GM10847 (cell line): ENCODE measurements around the gene UQCC3.
A peak's percentile ranks its signal among the peaks of the same experiment; 100 is the strongest.

Experiments used
- POLR2A ChIP-seq: IDR thresholded peaks from 2 replicates; pipeline ENCODE4 v1.6.1; 2011; ENCODE audit not compliant: insufficient read length; ENCODE audit errors: extremely low read depth

The UQCC3 gene

GRCh38 chr11:62656796-62657429 is 14.6 kb upstream of the UQCC3 start:
- no peak for TF ChIP-seq POLR2A

- no peak for TF ChIP-seq POLR2A
These were observed 6.9 kb upstream of the UQCC3 start for GRCh38 chr11:62664405-62665074.

GRCh38 chr11:62665075-62665598 is 6.3 kb upstream of the UQCC3 start, which contains the start of the genes C11orf98 and CSKMT:
Gene C11orf98 (minus strand): TSS chr11:62665210. CDS start chr11:62665169, 41 bp downstream.
Gene CSKMT (plus strand): TSS chr11:62665312. CDS start chr11:62665880, 568 bp downstream.
- peak; percentile 99 for TF ChIP-seq POLR2A

- TF ChIP-seq POLR2A: no peak
These were observed 5.7 kb upstream of the UQCC3 start for GRCh38 chr11:62665599-62666258.

GRCh38 chr11:62666259-62666926 is 5.1 kb upstream of the UQCC3 start:
- TF ChIP-seq POLR2A: peak; percentile 20

DNA sequence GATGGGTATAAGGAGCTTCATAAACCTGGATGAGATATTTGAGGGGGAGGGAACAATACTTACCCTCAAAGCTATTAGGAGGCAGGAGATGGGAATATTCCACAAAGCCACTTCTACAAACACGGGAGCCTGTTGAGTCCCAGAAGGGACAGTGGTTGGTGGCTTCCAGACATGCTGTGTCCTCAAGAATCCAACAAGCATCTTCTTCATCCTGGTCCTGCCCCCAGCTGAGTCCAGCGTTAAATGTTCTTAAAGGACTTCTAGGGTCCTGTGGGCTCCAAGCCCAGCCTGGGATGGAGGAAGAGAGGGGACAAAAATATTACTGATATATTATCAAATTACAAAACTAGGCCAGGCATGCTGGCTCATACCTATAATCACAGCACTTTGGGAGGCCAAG is 4.0 kb upstream of the UQCC3 start:
- TF ChIP-seq POLR2A: no peak

DNA sequence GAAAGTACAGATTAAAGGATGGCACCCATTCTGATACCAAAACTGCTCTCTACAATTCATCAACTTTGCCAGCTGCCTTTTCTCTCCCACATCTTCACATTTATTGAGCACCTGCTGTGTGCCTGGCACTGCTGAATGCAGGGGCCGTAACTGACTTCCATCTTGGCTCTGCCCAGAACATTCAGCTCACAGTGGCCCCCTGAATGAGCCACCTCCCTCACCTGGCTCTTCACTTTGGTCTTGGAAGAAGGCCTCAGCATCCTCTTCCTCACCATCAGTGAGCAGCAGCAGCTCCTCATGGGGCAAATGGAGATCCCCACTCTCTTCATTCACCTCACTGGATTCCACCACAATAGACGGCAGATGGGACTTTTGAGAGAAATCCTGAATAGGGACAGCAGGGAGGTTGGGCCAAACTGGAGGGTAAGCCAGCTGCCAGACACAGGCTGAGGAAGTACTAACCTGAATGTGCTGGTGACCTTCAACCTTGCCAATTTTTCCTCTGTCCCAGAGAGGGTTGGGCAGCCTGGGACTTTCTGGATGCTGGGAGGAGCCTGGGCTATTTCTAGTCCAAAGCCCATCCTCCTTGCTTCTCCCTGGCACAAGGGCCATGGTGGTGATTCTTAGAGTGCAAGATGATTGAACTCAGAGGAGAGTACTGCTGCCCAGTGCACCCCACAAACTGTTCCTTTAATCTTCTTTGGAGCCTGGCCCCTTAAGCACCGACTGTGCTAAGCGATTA is 1.9 kb upstream of the UQCC3 start:
- no peak for TF ChIP-seq POLR2A

GRCh38 chr11:62671236-62671607 is 251 bp upstream of the UQCC3 start:
- TF ChIP-seq POLR2A: no peak

- TF ChIP-seq POLR2A: no peak
These were observed 1.7 kb downstream of the UQCC3 start for GRCh38 chr11:62673196-62673525.

DNA sequence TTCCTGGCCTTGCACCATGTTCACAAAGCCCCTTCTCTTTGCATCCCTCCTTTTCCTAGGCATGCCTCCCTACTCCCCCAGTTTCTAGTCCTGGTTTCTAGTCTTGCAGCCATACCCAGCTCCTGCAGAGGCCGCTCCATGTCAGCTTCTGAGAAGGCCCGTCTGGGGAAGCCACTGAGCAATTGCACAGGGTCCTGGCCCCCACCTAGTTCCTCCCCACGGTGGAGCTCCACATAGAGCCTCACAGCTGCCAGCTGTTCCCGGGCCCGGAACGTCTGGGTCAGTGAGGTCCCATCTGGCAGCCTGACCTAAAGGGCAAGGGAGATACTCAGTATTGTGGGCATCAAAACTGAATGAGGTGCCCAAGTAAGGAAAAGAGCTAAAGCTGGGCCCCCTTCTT is 5.2 kb downstream of the UQCC3 start:
- no peak for TF ChIP-seq POLR2A

DNA sequence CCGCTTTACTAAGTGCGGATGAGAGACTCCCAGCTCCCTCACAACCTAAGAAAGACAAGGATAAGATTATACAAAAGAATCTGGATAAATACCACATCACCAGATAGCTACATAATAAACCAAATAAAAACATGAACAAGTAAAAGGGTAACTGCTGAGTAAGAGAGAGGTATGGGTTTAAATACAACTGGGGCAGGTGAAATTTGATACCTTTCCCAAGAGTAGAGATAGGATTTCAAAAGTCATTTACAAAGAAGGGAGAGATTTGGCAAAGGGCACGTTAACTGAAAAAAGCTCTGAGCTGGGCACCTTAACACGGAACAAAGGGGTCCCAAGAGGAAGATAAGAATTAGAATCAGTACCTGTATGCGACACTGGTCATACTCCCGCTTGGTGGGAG is 5.7 kb downstream of the UQCC3 start:
- no peak for TF ChIP-seq POLR2A

DNA sequence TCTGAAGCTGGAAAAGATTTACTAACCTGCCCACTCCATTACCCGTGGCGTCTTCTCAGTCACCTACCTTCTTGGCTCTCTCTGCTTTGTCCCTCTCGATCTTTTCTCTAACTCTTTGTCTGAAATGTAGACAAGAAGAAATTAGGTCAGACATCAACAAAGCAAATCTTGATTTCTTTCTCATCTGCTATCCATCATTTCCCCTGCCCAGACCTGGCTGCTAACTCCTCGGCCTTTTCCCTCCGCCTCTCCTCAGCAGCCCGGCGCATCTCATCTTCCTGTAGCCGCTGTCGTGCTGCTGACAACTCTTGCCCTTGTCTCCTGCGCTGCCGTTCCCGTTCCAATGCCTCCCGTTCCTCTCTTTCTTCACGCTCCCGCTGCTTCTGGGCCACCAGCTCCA is 6.2 kb downstream of the UQCC3 start:
- TF ChIP-seq POLR2A: no peak

DNA sequence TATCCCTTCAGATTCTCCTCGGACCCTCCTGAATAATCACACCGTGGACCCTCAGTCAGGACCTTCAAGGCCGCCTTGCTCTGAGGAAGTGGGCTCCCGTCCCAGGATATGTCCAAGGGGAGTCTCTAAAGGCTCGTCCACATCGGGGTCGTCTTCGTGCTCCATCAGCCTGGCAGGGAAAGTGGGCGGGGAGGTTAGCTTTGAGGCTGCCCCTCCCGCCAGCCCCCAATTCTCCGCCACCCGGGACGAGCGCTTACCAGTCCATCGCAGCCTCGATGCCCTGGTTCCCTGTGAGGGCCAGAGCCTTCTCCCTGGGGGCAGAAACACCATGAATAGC is 6.9 kb downstream of the UQCC3 start:
- no peak for TF ChIP-seq POLR2A

- TF ChIP-seq POLR2A: peak; percentile 77
These were observed 7.6 kb downstream of the UQCC3 start, which contains the start of gene UBXN1 for GRCh38 chr11:62678770-62679696. Gene UBXN1 (minus strand): TSS chr11:62679073. CDS start chr11:62678923, 150 bp downstream.
